ENCODE data around the gene FNDC3B.

Gene FNDC3B

GRCh38 chr3:172175254-172175599 lies 135.8 kb downstream of the FNDC3B start:
- Histone ChIP-seq H3K4me3 (ENCODE audit: low read depth, low read length) (peak overlapping the region; percentile 21; the same call in 1 of the 2 replicates), H3K36me3 (no peaks in the 10 kb centered on the region), H3K9me3 (no peaks in the 10 kb centered on the region), H3K4me1 (peaks cover 14% of the 10 kb centered on the region), H3K27me3 (no peaks in the 10 kb centered on the region)
- no peak for DNase-seq
- TF ChIP-seq CTCF (IDR thresholded peaks at IDR 0.05; ENCODE audit: low read depth, low read length) = no peak

- no peak for TF ChIP-seq CTCF (IDR thresholded peaks at IDR 0.05; ENCODE audit: low read depth, low read length)
- Histone ChIP-seq H3K36me3 (no peaks in the 10 kb centered on the region), H3K27me3 (no peaks in the 10 kb centered on the region), H3K9me3 (no peaks in the 10 kb centered on the region), H3K4me1 (peaks cover 14% of the 10 kb centered on the region), H3K4me3 (ENCODE audit: low read depth, low read length) (no peak overlapping the region)
- no peak for DNase-seq
These were observed 136.8 kb downstream of the FNDC3B start for GRCh38 chr3:172176061-172176770.

GRCh38 chr3:172177046-172177445 lies 137.7 kb downstream of the FNDC3B start:
- no peak for TF ChIP-seq CTCF (IDR thresholded peaks at IDR 0.05; ENCODE audit: low read depth, low read length)
- Histone ChIP-seq H3K36me3 (no peaks in the 10 kb centered on the region), H3K9me3 (no peaks in the 10 kb centered on the region), H3K27me3 (no peaks in the 10 kb centered on the region), H3K4me1 (peaks cover 14% of the 10 kb centered on the region), H3K4me3 (ENCODE audit: low read depth, low read length) (no peak overlapping the region)
- no peak for DNase-seq

DNA sequence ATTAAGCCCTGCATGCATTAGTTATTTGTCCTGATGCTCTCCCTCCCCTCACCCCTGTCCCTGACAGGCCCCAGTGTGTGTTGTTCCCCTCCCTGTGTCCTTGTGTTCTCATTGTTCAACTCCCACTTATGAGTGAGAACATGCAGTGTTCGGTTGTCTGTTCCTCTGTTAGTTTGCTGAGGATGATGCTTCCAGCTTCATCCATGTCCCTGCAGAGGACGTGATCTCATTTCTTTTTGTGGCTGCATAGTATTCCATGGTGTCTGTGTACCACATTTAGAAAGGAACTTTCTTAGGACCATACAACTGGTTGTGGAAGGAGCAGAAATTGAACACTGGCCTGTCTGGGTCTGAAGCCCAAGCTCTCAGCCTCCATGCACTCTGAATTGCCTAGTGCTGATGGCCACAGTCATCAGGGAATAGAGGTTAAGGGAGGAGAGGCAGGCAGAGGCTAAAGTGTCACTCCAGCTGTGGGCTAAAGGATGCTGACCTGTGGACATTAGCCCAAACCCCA lies 138.5 kb downstream of the FNDC3B start:
- no peaks in the 10 kb centered on the region for H3K27me3 ChIP-seq
- no peaks in the 10 kb centered on the region for H3K36me3 ChIP-seq
- no peak for DNase-seq
- no peak for TF ChIP-seq CTCF (IDR thresholded peaks at IDR 0.05; ENCODE audit: low read depth, low read length)
- no peak overlapping the region for H3K4me3 ChIP-seq (ENCODE audit: low read depth, low read length)
- peaks cover 16% of the 10 kb centered on the region for H3K4me1 ChIP-seq
- no peaks in the 10 kb centered on the region for H3K9me3 ChIP-seq

- Histone ChIP-seq H3K4me3 (ENCODE audit: low read depth, low read length) (no peak overlapping the region), H3K4me1 (peaks cover 9% of the 10 kb centered on the region), H3K36me3 (no peaks in the 10 kb centered on the region), H3K27me3 (no peaks in the 10 kb centered on the region), H3K9me3 (no peaks in the 10 kb centered on the region)
- no peak for TF ChIP-seq CTCF (IDR thresholded peaks at IDR 0.05; ENCODE audit: low read depth, low read length)
- DNase-seq = no peak
These were observed 140.5 kb downstream of the FNDC3B start for GRCh38 chr3:172179680-172180399.

DNA sequence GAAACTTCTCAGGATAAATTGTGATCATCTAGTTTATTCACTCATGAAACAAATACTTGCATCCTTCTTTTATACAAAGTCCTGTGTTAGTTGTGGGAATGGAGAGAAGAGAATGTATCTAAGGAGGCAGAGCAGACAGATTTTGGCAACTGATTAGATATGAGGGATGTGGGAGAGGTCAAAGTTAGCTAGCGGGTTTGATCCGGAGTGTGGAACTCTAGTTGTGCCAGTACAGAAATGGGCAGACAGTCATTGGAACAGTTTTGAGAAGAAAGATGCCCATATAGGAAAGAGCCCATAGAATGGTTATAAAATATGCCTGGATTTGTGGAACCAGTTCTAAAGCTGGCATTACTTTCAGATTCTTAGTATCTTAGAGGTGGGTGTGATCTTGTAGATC lies 141.1 kb downstream of the FNDC3B start:
- H3K4me3 ChIP-seq (ENCODE audit: low read depth, low read length) = no peak overlapping the region
- no peaks in the 10 kb centered on the region for H3K27me3 ChIP-seq
- no peak for DNase-seq
- no peaks in the 10 kb centered on the region for H3K9me3 ChIP-seq
- no peaks in the 10 kb centered on the region for H3K36me3 ChIP-seq
- TF ChIP-seq CTCF (IDR thresholded peaks at IDR 0.05; ENCODE audit: low read depth, low read length) = no peak
- peaks cover 4% of the 10 kb centered on the region for H3K4me1 ChIP-seq

Data from BE2C (cell line).